EH (cell line): Measurements from ENCODE around the gene SERPINH1.
"Not testable (repeated sequence)": the region's sequence is repeated elsewhere in the genome, so short reads cannot be mapped to it uniquely, and the experiment has no call there.

ENCODE experiments used
- DNase-seq: peaks from one replicate; pipeline ENCODE4 v3.0.0-alpha.2; 2015; ENCODE audit warnings: low read depth

Gene SERPINH1

GRCh38 chr11:75574698-75575602 is 12.9 kb downstream of the SERPINH1 start:
- peak; percentile 53 for DNase-seq

GRCh38 chr11:75576017-75576416 is 14.0 kb downstream of the SERPINH1 start:
- DNase-seq: no peak

- peak; percentile 90 for DNase-seq
Measured at GRCh38 chr11:75576499-75576918, 14.5 kb downstream of the SERPINH1 start.

GRCh38 chr11:75577207-75577606 is 15.2 kb downstream of the SERPINH1 start:
- peak; percentile 61 for DNase-seq

GRCh38 chr11:75578977-75579376 is 16.9 kb downstream of the SERPINH1 start:
- DNase-seq: peak; percentile 70

- DNase-seq: no peak
Measured at GRCh38 chr11:75579841-75580240, 17.8 kb downstream of the SERPINH1 start.

GRCh38 chr11:75582506-75582894 is 20.4 kb downstream of the SERPINH1 start:
- peak; percentile 33 for DNase-seq

- peak; percentile 75 for DNase-seq
Measured at GRCh38 chr11:75582895-75583717, 21.1 kb downstream of the SERPINH1 start.

- peak; percentile 68 for DNase-seq
Measured at GRCh38 chr11:75583718-75584658, 21.9 kb downstream of the SERPINH1 start.

- not testable (repeated sequence) for DNase-seq
Measured at GRCh38 chr11:75584659-75585292, 22.7 kb downstream of the SERPINH1 start.

GRCh38 chr11:75585293-75585670 is 23.2 kb downstream of the SERPINH1 start:
- no peak for DNase-seq

- DNase-seq: no peak
Measured at GRCh38 chr11:75586395-75586794, 24.3 kb downstream of the SERPINH1 start.

GRCh38 chr11:75588051-75588481 is 26.0 kb downstream of the SERPINH1 start:
- no peak for DNase-seq

GRCh38 chr11:75589051-75589450 is 27.0 kb downstream of the SERPINH1 start:
- no peak for DNase-seq

GRCh38 chr11:75589933-75590332 is 27.9 kb downstream of the SERPINH1 start:
- no peak for DNase-seq

- DNase-seq: no peak
Measured at GRCh38 chr11:75591371-75591770, 29.3 kb downstream of the SERPINH1 start.

- no peak for DNase-seq
Measured at GRCh38 chr11:75591966-75592365, 29.9 kb downstream of the SERPINH1 start.

- no peak for DNase-seq
Measured at GRCh38 chr11:75592715-75593114, 30.7 kb downstream of the SERPINH1 start.

- DNase-seq: no peak
Measured at GRCh38 chr11:75593286-75593915, 31.3 kb downstream of the SERPINH1 start.

GRCh38 chr11:75594211-75594610 is 32.2 kb downstream of the SERPINH1 start:
- no peak for DNase-seq

GRCh38 chr11:75595429-75595828 is 33.4 kb downstream of the SERPINH1 start:
- no peak for DNase-seq
